Erythroblast (primary cell): ENCODE results near the gene LRRC49.

Source experiments
- GATA1 ChIP-seq: IDR thresholded peaks from 2 replicates; pipeline ENCODE4 v1.6.1; 2011; ENCODE audit warnings: low read depth, mild to moderate bottlenecking, control low read depth, low read length, moderate library complexity
- POLR2A ChIP-seq: IDR thresholded peaks from 2 replicates; pipeline ENCODE4 v1.6.1; 2011; ENCODE audit warnings: mild to moderate bottlenecking, low read length

DNA sequence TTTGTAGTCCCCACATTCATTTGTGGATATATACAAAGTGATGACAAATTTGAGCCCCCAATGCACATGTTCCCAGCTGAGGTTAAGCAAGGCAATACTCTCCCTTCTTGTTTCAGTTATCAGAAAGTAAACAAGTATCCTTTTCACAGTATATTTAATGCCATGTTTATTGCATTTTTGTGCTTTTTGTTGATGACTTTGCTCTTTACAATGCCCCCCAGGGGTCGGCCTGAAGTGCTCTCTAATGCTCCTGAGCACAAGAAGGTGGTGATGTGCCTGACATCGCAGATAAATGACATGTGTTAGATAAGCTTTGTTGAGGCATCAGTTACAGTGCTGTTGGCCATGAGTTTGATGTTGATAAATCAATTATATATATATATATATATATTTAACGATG, 165.0 kb downstream of the LRRC49 start:
- TF ChIP-seq POLR2A, result no peak
- no peak for TF ChIP-seq GATA1
